Type B pancreatic cell (in vitro differentiated cells): ENCODE data around the gene LAPTM5. TPM values are rescaled to one million over a fixed set of nuclear protein-coding genes. Genes with fewer than 3 reads are reported as not detected.

Experiments
- DNase-seq: peaks from one replicate; pipeline ENCODE4 v3.0.0; 2021; ENCODE audit warnings: mixed read lengths; ENCODE audit not compliant: unreplicated experiment; ENCODE audit errors: extremely low spot score
- H3K27ac Mint-ChIP-seq: 2 replicates; pipeline ENCODE4 v1.8.0; 2021; ENCODE audit warnings: mild to moderate bottlenecking, mixed read lengths
- H3K27me3 Mint-ChIP-seq: 2 replicates; pipeline ENCODE4 v1.8.0; 2021; ENCODE audit warnings: mixed read lengths
- H3K36me3 Mint-ChIP-seq: 2 replicates; pipeline ENCODE4 v1.8.0; 2021; ENCODE audit warnings: mixed read lengths
- H3K4me1 Mint-ChIP-seq: one replicate; pipeline ENCODE4 v1.8.0; 2021; ENCODE audit warnings: mixed read lengths; ENCODE audit not compliant: unreplicated experiment
- H3K4me3 Mint-ChIP-seq: 2 replicates; pipeline ENCODE4 v1.8.0; 2021; ENCODE audit warnings: mild to moderate bottlenecking, mixed read lengths
- H3K9me3 Mint-ChIP-seq: 2 replicates; pipeline ENCODE4 v1.8.0; 2021; ENCODE audit warnings: mixed read lengths
- CTCF ChIP-seq: fragments of 200-600 bp; sonication (generic); conservative IDR thresholded peaks from 2 replicates; pipeline ENCODE4 v1.5.0; 2021; ENCODE audit warnings: antibody characterized with exemption, mild to moderate bottlenecking
- total RNA-seq: library from RNA; stranded (reverse); gene quantifications from 2 replicates; pipeline ENCODE4 v1.2.1, GENCODE V29; 2021; ENCODE audit warnings: low replicate concordance

Gene LAPTM5
- total RNA-seq, 1 donor from 2014 or later = 0.24 TPM

DNA sequence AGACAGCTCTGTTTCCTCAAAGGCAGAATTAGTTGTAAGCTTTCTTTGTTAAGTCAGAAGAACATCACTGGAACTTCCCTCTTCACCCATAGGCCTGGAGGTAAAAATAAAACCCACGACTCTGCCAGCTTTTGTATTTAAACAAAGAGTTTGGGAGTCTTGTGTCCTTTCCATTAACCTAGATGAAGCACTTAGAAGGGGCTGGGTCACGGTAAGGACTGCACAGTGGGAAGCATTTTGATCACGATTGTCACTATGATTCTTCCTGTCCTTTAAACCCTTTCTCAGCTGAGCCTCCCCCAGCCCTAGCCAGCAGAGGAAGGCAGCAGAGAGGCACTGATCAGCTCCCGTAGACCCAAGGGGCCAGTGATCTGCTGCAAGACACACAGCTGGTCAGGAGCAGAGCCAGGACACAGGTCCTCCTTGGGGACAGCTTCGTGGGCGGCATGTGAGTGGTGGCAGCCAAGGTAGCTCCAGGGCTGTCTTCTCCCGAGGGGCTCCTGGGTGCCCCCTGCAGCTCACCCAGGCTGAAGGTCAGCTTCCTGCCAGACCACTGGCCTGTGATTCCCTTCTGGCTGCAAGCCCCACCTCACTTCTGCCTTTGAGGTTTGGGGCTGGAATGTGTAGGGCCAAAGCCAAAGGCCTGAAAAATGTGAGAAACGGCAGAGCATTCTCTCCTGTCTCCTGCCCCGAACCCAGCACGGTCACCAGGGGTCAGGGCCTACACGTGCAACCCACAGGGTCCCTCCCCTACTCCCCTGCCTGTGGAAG is 4.0 kb upstream of the LAPTM5 start:
- DNase-seq = no peak
- H3K36me3 Mint-ChIP-seq = no peaks in the 10 kb centered on the region
- no peaks in the 10 kb centered on the region for H3K27me3 Mint-ChIP-seq
- peaks cover 23% of the 10 kb centered on the region for H3K4me1 Mint-ChIP-seq
- H3K27ac Mint-ChIP-seq = no peak overlapping the region
- no peak overlapping the region for H3K4me3 Mint-ChIP-seq
- TF ChIP-seq CTCF = no peak
- H3K9me3 Mint-ChIP-seq = no peaks in the 10 kb centered on the region

GRCh38 chr1:30760596-30761324 is 3.2 kb upstream of the LAPTM5 start:
- no peak overlapping the region for H3K4me3 Mint-ChIP-seq
- no peaks in the 10 kb centered on the region for H3K36me3 Mint-ChIP-seq
- peaks cover 23% of the 10 kb centered on the region for H3K4me1 Mint-ChIP-seq
- no peaks in the 10 kb centered on the region for H3K27me3 Mint-ChIP-seq
- DNase-seq = no peak
- TF ChIP-seq CTCF = no peak
- H3K9me3 Mint-ChIP-seq = no peaks in the 10 kb centered on the region
- no peak overlapping the region for H3K27ac Mint-ChIP-seq

DNA sequence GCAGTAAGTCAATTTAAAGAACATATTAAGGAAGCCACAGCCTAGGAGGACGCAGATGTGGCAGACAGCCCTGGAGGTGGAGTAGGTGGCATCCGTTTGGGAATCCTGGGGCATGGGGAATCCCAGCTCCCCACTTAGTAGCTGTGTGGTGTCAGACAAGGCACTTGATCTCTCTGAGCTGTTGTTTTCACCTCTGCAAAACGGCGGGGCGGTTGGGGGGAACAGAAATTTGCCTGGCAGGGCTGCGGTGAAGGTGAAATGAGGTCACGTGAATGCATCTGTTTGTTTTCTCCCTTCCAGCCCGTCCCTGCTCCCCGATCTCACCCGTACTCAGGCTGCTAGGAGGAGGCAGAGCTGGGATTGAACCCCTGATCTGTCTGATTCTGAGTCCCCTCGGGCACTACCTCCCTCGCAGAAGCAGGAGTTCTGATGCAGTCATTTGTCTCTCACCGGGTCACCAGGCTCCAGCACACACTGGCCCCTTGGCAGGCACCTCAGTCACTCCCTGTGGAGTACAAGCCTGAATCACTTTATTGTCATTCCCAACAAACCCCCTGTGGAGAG is 2.2 kb upstream of the LAPTM5 start:
- no peaks in the 10 kb centered on the region for H3K36me3 Mint-ChIP-seq
- no peak overlapping the region for H3K27ac Mint-ChIP-seq
- peaks cover 23% of the 10 kb centered on the region for H3K4me1 Mint-ChIP-seq
- no peaks in the 10 kb centered on the region for H3K9me3 Mint-ChIP-seq
- no peak overlapping the region for H3K4me3 Mint-ChIP-seq
- TF ChIP-seq CTCF = no peak
- no peak for DNase-seq
- no peaks in the 10 kb centered on the region for H3K27me3 Mint-ChIP-seq

DNA sequence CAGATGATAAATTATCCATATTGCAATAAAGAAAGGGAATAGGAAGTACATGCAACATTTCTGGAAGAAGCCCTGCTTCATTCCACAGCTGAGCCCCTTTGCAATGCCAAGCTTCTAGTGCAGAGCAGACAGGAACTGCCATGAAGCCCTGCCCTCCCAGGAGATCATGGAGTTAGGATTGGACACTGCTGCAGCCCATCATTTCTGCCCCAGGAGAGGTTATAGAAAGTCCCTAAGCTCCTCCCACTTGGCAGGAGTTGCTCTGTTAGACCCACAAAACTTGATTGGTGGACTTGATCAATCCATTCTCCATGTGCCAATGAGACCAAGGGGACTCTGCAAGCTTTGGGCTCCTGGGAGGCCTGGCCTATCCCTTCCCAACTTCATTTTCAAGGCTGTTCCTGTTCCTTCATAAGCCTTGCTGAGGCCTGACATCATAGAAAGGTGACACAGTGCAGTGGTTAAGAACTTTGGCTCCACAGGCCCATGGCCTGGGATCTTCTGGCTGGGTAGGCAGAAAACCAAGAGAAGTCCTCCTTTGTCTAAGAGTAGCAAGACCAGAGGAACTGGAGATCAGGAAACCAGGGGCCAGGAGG is 1.3 kb upstream of the LAPTM5 start:
- H3K4me1 Mint-ChIP-seq = peaks cover 23% of the 10 kb centered on the region

More for the DNA sequence above, 1.3 kb upstream of the LAPTM5 start:
- Mint-ChIP-seq H3K27ac (no peak overlapping the region), H3K4me3 (no peak overlapping the region), H3K27me3 (no peaks in the 10 kb centered on the region), H3K9me3 (no peaks in the 10 kb centered on the region), H3K36me3 (no peaks in the 10 kb centered on the region)
- no peak for DNase-seq
- no peak for TF ChIP-seq CTCF
